Omental fat pad (tissue), 4 donors: ENCODE results near the gene CSMD2. TPM values are rescaled to one million over a fixed set of nuclear protein-coding genes. Genes with fewer than 3 reads are reported as not detected.

ENCODE experiments used
- ATAC-seq: fragments of 150-250 bp; one replicate; pipeline ENCODE4 v1.9.1; 2016; ENCODE audit warnings: mild to moderate bottlenecking, moderate library complexity; ENCODE audit not compliant: low FRiP score
- DNase-seq: peaks from one replicate; pipeline ENCODE4 v3.0.0-alpha.2; 2019; ENCODE audit warnings: low spot score
- CTCF ChIP-seq, 3 donors: fragments of 450-650 bp; IDR thresholded peaks; one replicate each; pipeline ENCODE4 v1.5.1; 2016 to 2017; ENCODE audit warnings: antibody characterized with exemption in 3 of 3, mild to moderate bottlenecking in 3 of 3, moderate library complexity in 2 of 3
- total RNA-seq, 4 donors: library from RNA; depleted of rRNA; stranded (reverse); fragments of >200 nt; gene quantifications; one replicate each; pipeline ENCODE4 v1.1.0, GENCODE V29; 2016

The CSMD2 gene
- total RNA-seq, 4 donors from 2014 or later: 0.19 to 3.8 (median 0.60) TPM; not detected in 1

- ATAC-seq (no peak), DNase-seq (no peak)
- TF ChIP-seq CTCF (IDR thresholded peaks at IDR 0.05): no peak
Observed at GRCh38 chr1:33723251-33723650, 441.8 kb downstream of the CSMD2 start.

- ATAC-seq (no peak), DNase-seq (no peak)
- TF ChIP-seq CTCF (IDR thresholded peaks at IDR 0.05): no peak
Observed at GRCh38 chr1:33721301-33721815, 443.7 kb downstream of the CSMD2 start.

- TF ChIP-seq CTCF (IDR thresholded peaks at IDR 0.05): no peak
- no peak for ATAC-seq
- DNase-seq: no peak
Observed at GRCh38 chr1:33719771-33720670, 445.0 kb downstream of the CSMD2 start.

GRCh38 chr1:33719326-33719725 is 445.7 kb downstream of the CSMD2 start:
- TF ChIP-seq CTCF (IDR thresholded peaks at IDR 0.05): no peak
- no peak for ATAC-seq
- no peak for DNase-seq

- no peak for ATAC-seq
- TF ChIP-seq CTCF (IDR thresholded peaks at IDR 0.05): no peak
- no peak for DNase-seq
Observed at GRCh38 chr1:33718186-33718585, 446.8 kb downstream of the CSMD2 start.

GRCh38 chr1:33716976-33717688 is 447.9 kb downstream of the CSMD2 start:
- TF ChIP-seq CTCF (IDR thresholded peaks at IDR 0.05): no peak
- no peak for DNase-seq
- no peak for ATAC-seq
